C4-2B (cell line): Measurements from ENCODE around the gene CPA1.

Source experiments
- CTCF ChIP-seq: fragments of 450-650 bp; conservative IDR thresholded peaks from 2 replicates; pipeline ENCODE4 v1.5.1; 2017; ENCODE audit warnings: mild to moderate bottlenecking
- ZFX ChIP-seq: fragments of 450-650 bp; IDR thresholded peaks from 2 replicates; pipeline ENCODE4 v1.6.1; 2017

GRCh38 chr7:130379532-130379920 is 768 bp upstream of the CPA1 start:
- TF ChIP-seq CTCF (no peak), ZFX (no peak)
